H1 (cell line): Measurements from ENCODE around the gene EMP2. TPM values are rescaled to one million over a fixed set of nuclear protein-coding genes. Genes with fewer than 3 reads are reported as not detected.

Source experiments
- CTCF ChIA-PET: fragments of 300-600 bp; sonication (Branson Sonifier 250); formaldehyde crosslinking; loops from one replicate; lab custom pipeline; 2021; ENCODE audit not compliant: partially characterized antibody; lab: Charles Lee
- POLR2A ChIA-PET: fragments of 300-600 bp; sonication (Branson Sonifier 250); formaldehyde crosslinking; loops from one replicate; lab custom pipeline; 2021; ENCODE audit warnings: inconsistent platforms; ENCODE audit not compliant: partially characterized antibody; lab: Charles Lee
- DNase-seq, 2 experiments: peaks; one replicate each; pipeline versions ENCODE4 v3.0.0 to v3.0.0-alpha.2; 2010 to 2022; ENCODE audit warnings: low spot score in 2 of 2, low read depth in 1 of 2, mixed read lengths in 1 of 2
- FAIRE-seq: peaks from 2 replicates; lab custom pipeline; 2011; peaks lifted over from hg19 to GRCh38; lab: Jason Lieb, UNC
- H2AFZ ChIP-seq: 2 replicates; pipeline ENCODE4 v1.8.1; 2012; ENCODE audit warnings: low read length, inconsistent platforms
- H2AK5ac ChIP-seq: 2 replicates; pipeline ENCODE4 v1.6.1; 2013; ENCODE audit warnings: low read depth, low read length
- H2BK120ac ChIP-seq: replicated peaks from 2 replicates; pipeline ENCODE3; 2013; ENCODE audit warnings: low read depth, low read length, inconsistent platforms
- H2BK12ac ChIP-seq: 2 replicates; pipeline ENCODE4 v1.6.1; 2013; ENCODE audit warnings: low read depth, low read length
- H2BK15ac ChIP-seq: 2 replicates; pipeline ENCODE4 v1.6.1; 2013; ENCODE audit warnings: low read length
- H2BK20ac ChIP-seq: 2 replicates; pipeline ENCODE4 v1.6.1; 2013; ENCODE audit warnings: low read length
- H2BK5ac ChIP-seq: 2 replicates; pipeline ENCODE4 v1.6.1; 2013; ENCODE audit warnings: low read depth, low read length
- H3K14ac ChIP-seq: 2 replicates; pipeline ENCODE4 v1.6.1; 2013; ENCODE audit warnings: inconsistent platforms; ENCODE audit not compliant: insufficient read length
- H3K18ac ChIP-seq: 2 replicates; pipeline ENCODE4 v1.6.1; 2013; ENCODE audit warnings: low read length; ENCODE audit errors: extremely low read depth
- H3K23ac ChIP-seq: 2 replicates; pipeline ENCODE4 v1.6.1; 2013; ENCODE audit warnings: inconsistent platforms; ENCODE audit not compliant: insufficient read length
- H3K23me2 ChIP-seq: 2 replicates; pipeline ENCODE4 v1.6.1; 2013; ENCODE audit warnings: low read depth, low read length
- H3K27ac ChIP-seq: 2 replicates; pipeline ENCODE4 v1.6.1; 2011; ENCODE audit warnings: low read depth, low read length, inconsistent platforms
- H3K27me3 ChIP-seq, 4 experiments: replicated peaks in 1 of 4; 1 replicate in 1 of 4; 2 replicates in 3 of 4; pipeline versions ENCODE4 v1.6.1 to v1.8.1; 2011 to 2013; ENCODE audit warnings: low read length in 3 of 4, mild to moderate bottlenecking in 3 of 4, inconsistent platforms in 2 of 4, mixed read lengths in 2 of 4, moderate library complexity in 1 of 4; ENCODE audit not compliant: control insufficient read depth in 3 of 4, insufficient read depth in 3 of 4; ENCODE audit errors: extremely low read depth in 1 of 4
- H3K36me3 ChIP-seq, 4 experiments: 2 replicates each; pipeline versions ENCODE4 v1.6.1 to v1.8.1; 2011 to 2013; ENCODE audit warnings: mild to moderate bottlenecking in 4 of 4, low read length in 3 of 4, moderate library complexity in 2 of 4, control low read depth in 1 of 4, inconsistent platforms in 1 of 4; ENCODE audit not compliant: insufficient read depth in 4 of 4, control insufficient read depth in 2 of 4
- H3K4ac ChIP-seq: replicated peaks from 2 replicates; pipeline ENCODE3; 2013; ENCODE audit warnings: low read length, low read depth, mixed read lengths, inconsistent platforms; ENCODE audit not compliant: insufficient read length
- H3K4me1 ChIP-seq, 4 experiments: replicated peaks in 1 of 4; 1 replicate in 1 of 4; 2 replicates in 3 of 4; pipeline versions ENCODE4 v1.6.1 to v1.8.1; 2011 to 2013; ENCODE audit warnings: low read length in 3 of 4, inconsistent platforms in 2 of 4, mixed read lengths in 1 of 4; ENCODE audit not compliant: insufficient read depth in 4 of 4, control insufficient read depth in 3 of 4
- H3K4me2 ChIP-seq, 2 experiments: 2 replicates each; pipeline versions ENCODE4 v1.6.1 to v1.8.1; 2011 to 2013; ENCODE audit warnings: low read depth in 2 of 2, low read length in 2 of 2, control low read depth in 1 of 2, inconsistent platforms in 1 of 2, mild to moderate bottlenecking in 1 of 2; ENCODE audit not compliant: insufficient read depth in 1 of 2
- H3K4me3 ChIP-seq, 4 experiments: fragments of 200-600, 300-600 bp in 1 of 4; sonication (generic), shearing (Covaris generic), sonication (Bioruptor Twin) in 1 of 4; 2 replicates each; pipeline versions ENCODE4 v1.5.1 to v1.8.1; 2011 to 2016; ENCODE audit warnings: low read length in 4 of 4, low read depth in 3 of 4, control low read depth in 2 of 4, inconsistent platforms in 2 of 4, mild to moderate bottlenecking in 2 of 4, mixed read lengths in 1 of 4, moderate library complexity in 1 of 4; ENCODE audit not compliant: insufficient read depth in 2 of 4; ENCODE audit errors: extremely low read depth in 1 of 4
- H3K56ac ChIP-seq: replicated peaks from 2 replicates; pipeline ENCODE3; 2013; ENCODE audit warnings: low read depth, mild to moderate bottlenecking, mixed read lengths, low read length, inconsistent platforms; ENCODE audit not compliant: insufficient read length
- H3K79me1 ChIP-seq: 2 replicates; pipeline ENCODE4 v1.6.1; 2013; ENCODE audit warnings: low read depth, low read length, control low read depth
- H3K79me2 ChIP-seq, 2 experiments: 2 replicates each; pipeline versions ENCODE4 v1.6.1 to v1.8.1; 2012 to 2013; ENCODE audit warnings: low read length in 2 of 2, mild to moderate bottlenecking in 2 of 2, inconsistent platforms in 1 of 2; ENCODE audit not compliant: insufficient read depth in 2 of 2, control insufficient read depth in 1 of 2
- H3K9ac ChIP-seq, 4 experiments: replicated peaks in 1 of 4; 1 replicate in 1 of 4; 2 replicates in 3 of 4; pipeline versions ENCODE4 v1.6.1 to v1.8.1; 2011 to 2013; ENCODE audit warnings: low read depth in 3 of 4, low read length in 3 of 4, control low read depth in 2 of 4, mild to moderate bottlenecking in 2 of 4, moderate library complexity in 2 of 4, inconsistent platforms in 1 of 4; ENCODE audit errors: extremely low read depth in 1 of 4
- H3K9me3 ChIP-seq, 2 experiments: 2 replicates each; pipeline versions ENCODE4 v1.6.1 to v1.8.1; 2012 to 2013; ENCODE audit warnings: mild to moderate bottlenecking in 2 of 2, moderate library complexity in 2 of 2, control low read depth in 1 of 2, inconsistent platforms in 1 of 2, low read depth in 1 of 2, low read length in 1 of 2, mixed read lengths in 1 of 2; ENCODE audit not compliant: insufficient read depth in 2 of 2
- H4K20me1 ChIP-seq, 2 experiments: replicated peaks in 1 of 2; 2 replicates each; pipeline versions ENCODE3 to v1.8.1; 2011 to 2013; ENCODE audit warnings: inconsistent platforms in 2 of 2, low read length in 2 of 2, mild to moderate bottlenecking in 1 of 2; ENCODE audit not compliant: insufficient read depth in 2 of 2, control insufficient read depth in 1 of 2
- H4K5ac ChIP-seq: 2 replicates; pipeline ENCODE4 v1.6.1; 2013; ENCODE audit warnings: low read length, low read depth, mixed read lengths, inconsistent platforms; ENCODE audit not compliant: insufficient read length
- H4K8ac ChIP-seq: 2 replicates; pipeline ENCODE4 v1.8.0; 2013; ENCODE audit warnings: mild to moderate bottlenecking, moderate library complexity, low read length, inconsistent platforms; ENCODE audit not compliant: insufficient read depth; ENCODE audit errors: extremely low read depth
- H4K91ac ChIP-seq: replicated peaks from 2 replicates; pipeline ENCODE3; 2013; ENCODE audit warnings: low read length, mixed read lengths, inconsistent platforms; ENCODE audit not compliant: insufficient read length
- WGBS, 2 experiments: shearing (Covaris generic) in 1 of 2; methylation state at CpG; one replicate each; pipeline versions ENCODE4 v1.1.6 to v1.1.7; 2013 to 2015; ENCODE audit warnings: low lambda C conversion rate in 2 of 2, mixed read lengths in 2 of 2, inconsistent platforms in 1 of 2, low coverage in 1 of 2, missing lambda C conversion rate in 1 of 2; ENCODE audit not compliant: insufficient replicate concordance in 2 of 2, insufficient coverage in 1 of 2, insufficient read length in 1 of 2; ENCODE audit errors: extremely low coverage in 1 of 2, missing lambda C conversion rate in 1 of 2; 5-methylcytosine and 5-hydroxymethylcytosine counted together
- polyA plus RNA-seq, 7 experiments: library from polyadenylated mRNA; depleted of rRNA in 3 of 7; stranded (reverse) in 5 of 7; unstranded in 2 of 7; fragments of >200 nt in 5 of 7; fragments of 200-250 nt in 2 of 7; gene quantifications; 1 replicate in 5 of 7; 2 replicates in 1 of 7; 4 replicates in 1 of 7; pipeline versions ENCODE4 v1.2.1 to v1.2.3, GENCODE V29; 2011 to 2013; ENCODE audit warnings: missing spikeins in 2 of 7, mixed read lengths in 2 of 7
- total RNA-seq: library from RNA; stranded (reverse); fragmentation: NEBNext Ultra II Directional; extraction: Animal tissue kit (Norgen Biotek cat#: 25700); gene quantifications from 2 replicates; pipeline ENCODE4 v1.2.1, GENCODE V29; 2021

The EMP2 gene
- total and polyA plus RNA-seq, 2 of the 8 experiments (the other 6 are each of a cell fraction or from before 2014, with no cell fraction given): 22.6 to 23.3 TPM

- Histone ChIP-seq H4K5ac (no peak overlapping the region), H3K9ac (no peak overlapping the region), H3K27ac (no peak overlapping the region), H3K23ac (no peak overlapping the region), H3K23me2 (no peaks in the 10 kb centered on the region; the same call in 1 of the 2 replicates), H3K4me2 (no peak overlapping the region), H3K18ac (no peak overlapping the region), H4K8ac (no peak overlapping the region), H4K91ac (no peak overlapping the region), H3K4me1 (peaks cover 0 to 7% (median 3%) of the 10 kb centered on the region in 4 experiments; a peak in 5 of 7 replicates), H3K56ac (no peak overlapping the region), H2AFZ (no peak overlapping the region), H4K20me1 (no peaks in the 10 kb centered on the region), H2BK12ac (no peak overlapping the region), H3K27me3 (no peaks in the 10 kb centered on the region), H2BK15ac (no peak overlapping the region), H2AK5ac (no peak overlapping the region), H3K79me1 (no peaks in the 10 kb centered on the region), H3K4ac (no peak overlapping the region), H3K79me2 (no peaks in the 10 kb centered on the region), H3K36me3 (no peaks in the 10 kb centered on the region; a peak in 1 of 8 replicates), H3K4me3 (no peak overlapping the region), H2BK20ac (no peak overlapping the region), H2BK120ac (no peak overlapping the region), H3K14ac (no peak overlapping the region), H3K9me3 (no peaks in the 10 kb centered on the region), H2BK5ac (no peak overlapping the region)
- ChIA-PET POLR2A (no interaction called here), CTCF (interaction anchor here (0.6 to 3.4 kb wide), 7 partner anchors 10 to 252 kb away, joined by 3 to 9 read pairs (median 3); partner anchors contain the start of gene EMP2)
- WGBS, 2 experiments: 86% methylated on average over 13 of the region's 13 CpGs; no CpG with 5 or more reads in 1 of the 2 experiments
- FAIRE-seq (no peak), DNase-seq (no peak)
Observed at GRCh38 chr16:10610499-10611184, 30.2 kb upstream of the EMP2 start.
